ENCODE measurements around the gene SNX19.
A peak's percentile ranks its signal among the peaks of the same experiment; 100 is the strongest.
"Not testable (repeated sequence)": the region's sequence is repeated elsewhere in the genome, so short reads cannot be mapped to it uniquely, and the experiment has no call there.

Gene SNX19

GRCh38 chr11:130940706-130941105, 24.4 kb upstream of the SNX19 start:
- H3K4me3 ChIP-seq (ENCODE audit: control insufficient read depth, low read depth, low read length): no peak overlapping the region
- peak; percentile 29 for DNase-seq (ENCODE audit: low read depth)
- no peak for TF ChIP-seq CTCF (IDR thresholded peaks at IDR 0.05; ENCODE audit: control insufficient read depth, insufficient read depth, low read depth, low read length, missing control alignments)

- no peak for TF ChIP-seq CTCF (IDR thresholded peaks at IDR 0.05; ENCODE audit: control insufficient read depth, insufficient read depth, low read depth, low read length, missing control alignments)
- no peak for DNase-seq (ENCODE audit: low read depth)
- no peak overlapping the region for H3K4me3 ChIP-seq (ENCODE audit: control insufficient read depth, low read depth, low read length)
These were observed 20.8 kb upstream of the SNX19 start for GRCh38 chr11:130937051-130937450.

GRCh38 chr11:130932086-130932712, 15.9 kb upstream of the SNX19 start:
- TF ChIP-seq CTCF (IDR thresholded peaks at IDR 0.05; ENCODE audit: control insufficient read depth, insufficient read depth, low read depth, low read length, missing control alignments): no peak
- no peak overlapping the region for H3K4me3 ChIP-seq (ENCODE audit: control insufficient read depth, low read depth, low read length)
- no peak for DNase-seq (ENCODE audit: low read depth)

GRCh38 chr11:130924750-130925149, 8.5 kb upstream of the SNX19 start:
- TF ChIP-seq CTCF (IDR thresholded peaks at IDR 0.05; ENCODE audit: control insufficient read depth, insufficient read depth, low read depth, low read length, missing control alignments): no peak
- no peak overlapping the region for H3K4me3 ChIP-seq (ENCODE audit: control insufficient read depth, low read depth, low read length)
- DNase-seq (ENCODE audit: low read depth): no peak

GRCh38 chr11:130920612-130921011, 4.3 kb upstream of the SNX19 start:
- DNase-seq (ENCODE audit: low read depth); H3K4me3 ChIP-seq (ENCODE audit: control insufficient read depth, low read depth, low read length): not testable (repeated sequence)

GRCh38 chr11:130918081-130918480, 1.8 kb upstream of the SNX19 start:
- no peak overlapping the region for H3K4me3 ChIP-seq (ENCODE audit: control insufficient read depth, low read depth, low read length)
- no peak for DNase-seq (ENCODE audit: low read depth)
- TF ChIP-seq CTCF (IDR thresholded peaks at IDR 0.05; ENCODE audit: control insufficient read depth, insufficient read depth, low read depth, low read length, missing control alignments): no peak

GRCh38 chr11:130916910-130917309, 631 bp upstream of the SNX19 start:
- DNase-seq (ENCODE audit: low read depth): no peak
- no peak for TF ChIP-seq CTCF (IDR thresholded peaks at IDR 0.05; ENCODE audit: control insufficient read depth, insufficient read depth, low read depth, low read length, missing control alignments)
- peak overlapping the region; percentile 32 for H3K4me3 ChIP-seq (ENCODE audit: control insufficient read depth, low read depth, low read length)
